Left ventricle myocardium superior (tissue), 1 donor: ENCODE results near the gene EXOC6B. TPM values are rescaled to one million over a fixed set of nuclear protein-coding genes. Genes with fewer than 3 reads are reported as not detected.

ENCODE experiments used
- ATAC-seq: fragments of 200-7000 bp; cut with Tn5 transposase; one replicate; pipeline ENCODE4 v1.9.1; 2020; ENCODE audit warnings: mild to moderate bottlenecking, moderate library complexity
- DNase-seq: peaks from one replicate; pipeline ENCODE4 v3.0.0-alpha.2; 2020
- intact Hi-C: fragments of 100-400 bp; cut with micrococcal nuclease; formaldehyde crosslinking; loops from one replicate; pipeline ENCODE4 v1.11.0; 2022
- total RNA-seq: library from RNA; stranded (reverse); fragmentation: NEBNext Ultra II Directional; extraction: Animal tissue kit (Norgen Biotek cat#: 25700); gene quantifications from one replicate; pipeline ENCODE4 v1.2.1, GENCODE V29; 2021
- donor health status: DM: no; HTN: yes; CAD: no; lungs with severe emphysema.

EXOC6B gene
- total RNA-seq, 1 donor from 2014 or later, result 122 TPM

DNA sequence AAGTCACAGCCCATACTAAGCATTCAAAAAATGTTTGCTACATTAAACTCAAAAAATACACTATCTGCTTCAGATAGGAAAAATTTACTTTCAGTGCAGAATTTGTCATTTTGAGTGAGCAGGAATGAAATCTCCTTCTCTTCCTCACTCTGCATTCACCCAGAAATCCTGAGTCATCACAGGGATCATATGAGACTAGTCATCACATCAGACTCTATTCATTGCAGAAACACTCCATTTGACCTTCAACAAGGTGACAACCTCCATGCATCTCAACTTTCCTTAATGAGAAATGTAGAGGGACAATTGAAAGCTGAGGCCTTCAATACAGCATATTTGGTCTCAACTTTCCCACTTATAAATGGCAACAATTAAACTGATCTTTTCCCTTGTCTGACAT is 547.8 kb downstream of the EXOC6B start:
- intact Hi-C loops, result no loop called here
- DNase-seq (no peak), ATAC-seq (peak; percentile 27)

DNA sequence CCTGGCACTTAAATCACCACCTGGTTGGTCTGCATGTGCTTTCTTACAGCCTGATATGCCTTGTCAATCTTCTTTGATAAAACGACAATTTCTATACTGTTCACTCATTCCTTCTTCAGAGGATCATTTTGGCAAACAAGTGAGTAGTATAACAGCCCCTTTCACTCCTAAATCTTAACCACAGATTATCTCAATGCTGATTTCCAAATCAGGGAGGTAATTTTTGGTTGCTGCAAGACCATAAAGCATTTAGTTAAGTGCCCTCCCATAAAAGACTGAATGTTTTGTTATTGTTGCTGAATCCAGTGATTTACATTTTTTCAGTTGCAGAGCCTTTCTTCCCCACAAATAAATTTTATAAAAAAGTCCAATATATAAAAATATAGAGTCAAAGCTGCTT is 549.0 kb downstream of the EXOC6B start:
- no peak for DNase-seq
- no peak for ATAC-seq
- intact Hi-C loops, result no loop called here

GRCh38 chr2:72276356-72276755 is 549.5 kb downstream of the EXOC6B start:
- intact Hi-C loops, result no loop called here
- DNase-seq (no peak), ATAC-seq (no peak)

GRCh38 chr2:72275084-72275483 is 550.7 kb downstream of the EXOC6B start:
- ATAC-seq (no peak), DNase-seq (no peak)
- intact Hi-C loops, result no loop called here

DNA sequence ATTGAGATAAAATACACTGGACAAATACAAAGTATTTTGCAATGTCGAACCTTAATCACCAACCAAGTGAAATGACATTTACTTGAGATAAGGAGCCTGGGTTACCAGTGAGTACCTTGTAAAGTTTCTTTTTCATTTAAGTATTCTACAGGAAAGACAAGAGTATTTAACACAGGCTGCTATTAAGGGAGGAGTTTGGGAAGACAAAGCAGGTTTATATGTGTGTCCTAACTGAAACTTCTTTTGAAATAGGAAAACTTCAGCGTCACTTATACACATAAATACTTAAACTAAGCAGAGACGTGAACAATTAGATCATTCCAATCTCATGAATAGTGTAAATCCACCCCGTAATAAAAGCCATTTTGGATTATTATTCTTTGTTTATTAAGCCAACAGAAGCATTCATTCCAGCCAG is 551.4 kb downstream of the EXOC6B start:
- DNase-seq (no peak), ATAC-seq (no peak)
- intact Hi-C loops, result no loop called here

DNA sequence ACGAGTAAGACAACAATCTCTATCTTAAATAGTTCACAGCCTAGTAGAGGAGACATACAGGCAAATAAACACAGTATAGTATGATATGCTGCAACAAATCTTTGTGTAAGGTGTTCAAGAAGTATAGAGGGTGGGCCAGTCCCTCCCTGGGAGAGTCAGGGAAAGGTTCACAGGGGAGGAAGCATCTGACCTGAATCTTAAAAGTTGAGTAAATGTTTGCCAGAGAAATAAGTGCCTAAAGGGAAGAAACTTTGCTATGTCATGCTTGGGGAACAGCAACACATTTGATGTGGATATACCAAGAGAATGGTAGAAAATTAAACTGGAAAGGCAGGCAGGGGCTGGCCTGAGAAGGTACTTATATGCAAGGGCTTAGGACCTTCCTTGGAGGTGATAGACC is 552.4 kb downstream of the EXOC6B start:
- intact Hi-C loops, result no loop called here
- ATAC-seq (no peak), DNase-seq (no peak)

GRCh38 chr2:72271766-72272641 is 553.8 kb downstream of the EXOC6B start:
- peak; percentile 39 for ATAC-seq
- no peak for DNase-seq
- intact Hi-C loops, result no loop called here

DNA sequence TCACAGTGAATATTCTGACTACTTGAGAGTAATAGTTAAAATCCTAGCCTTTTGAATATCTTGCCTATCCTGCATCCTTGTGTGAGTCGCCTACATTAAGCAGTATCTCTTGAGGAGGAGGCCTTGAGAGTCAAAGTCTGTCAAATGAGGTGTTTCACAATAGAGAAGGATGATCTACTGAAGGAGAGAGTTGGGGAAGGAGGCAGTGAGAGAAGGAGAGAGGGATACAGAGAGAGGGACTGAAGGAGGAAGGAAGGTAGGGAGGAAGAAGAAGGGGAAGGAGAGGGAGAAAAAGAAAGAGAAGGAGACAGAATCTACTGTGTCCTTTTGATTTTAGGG is 554.6 kb downstream of the EXOC6B start:
- ATAC-seq (no peak), DNase-seq (no peak)
- intact Hi-C loops, result no loop called here

- intact Hi-C loops, result no loop called here
- DNase-seq, result no peak
- ATAC-seq, result no peak
Measured at GRCh38 chr2:72270556-72271275, 555.1 kb downstream of the EXOC6B start.

GRCh38 chr2:72263776-72264060 is 562.1 kb downstream of the EXOC6B start:
- intact Hi-C loops, result no loop called here
- DNase-seq, result peak; percentile 32
- peak; percentile 77 for ATAC-seq

- peak; percentile 83 for ATAC-seq
- intact Hi-C loops, result no loop called here
- no peak for DNase-seq
Measured at GRCh38 chr2:72263043-72263775, 562.6 kb downstream of the EXOC6B start.

- no peak for ATAC-seq
- DNase-seq, result no peak
- intact Hi-C loops, result no loop called here
Measured at GRCh38 chr2:72261076-72261475, 564.8 kb downstream of the EXOC6B start.

DNA sequence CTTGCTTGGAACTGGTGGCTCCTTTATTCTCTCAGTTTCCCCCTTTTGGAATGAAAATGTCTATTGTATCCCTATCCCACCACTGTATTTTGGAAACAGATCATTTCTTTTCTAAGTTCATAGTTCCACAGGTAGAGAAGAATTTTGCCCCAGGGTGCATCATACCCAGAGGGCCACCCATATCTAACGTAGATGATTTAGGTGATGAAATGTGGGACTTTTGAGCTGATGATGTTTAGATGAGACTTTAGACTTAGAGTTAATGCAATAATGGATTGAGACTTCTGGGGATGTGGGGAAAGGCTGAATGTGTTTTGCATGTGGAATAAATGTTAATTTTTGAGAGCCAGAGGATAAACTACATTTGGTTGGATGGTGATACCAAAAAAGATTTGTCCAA is 570.3 kb downstream of the EXOC6B start:
- DNase-seq (no peak), ATAC-seq (no peak)
- intact Hi-C loops, result no loop called here

GRCh38 chr2:72254831-72255451 is 570.9 kb downstream of the EXOC6B start:
- intact Hi-C loops, result no loop called here
- DNase-seq (no peak), ATAC-seq (no peak)

GRCh38 chr2:72238311-72238710 is 587.5 kb downstream of the EXOC6B start:
- no peak for ATAC-seq
- intact Hi-C loops, result no loop called here

DNA sequence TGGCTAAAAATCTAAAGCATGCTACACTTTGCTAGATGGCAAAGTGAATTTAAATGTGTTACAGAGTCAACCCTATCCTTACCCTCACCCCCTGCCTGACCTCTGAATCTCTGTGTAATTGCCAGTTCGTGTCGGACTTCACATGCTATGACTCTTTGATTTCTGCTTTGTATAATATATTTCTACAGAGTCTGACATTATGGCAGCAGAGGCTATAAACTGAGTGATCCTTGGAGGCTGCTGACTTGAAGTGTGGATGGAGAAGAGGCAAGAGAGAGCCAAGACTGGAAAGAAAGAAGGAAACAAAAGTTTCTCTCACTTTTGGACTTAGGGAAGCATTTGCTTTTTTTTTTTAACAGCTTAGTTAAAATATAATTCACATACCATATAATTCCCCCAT is 588.3 kb downstream of the EXOC6B start:
- intact Hi-C loops, result no loop called here
- DNase-seq (no peak), ATAC-seq (no peak)

More at GRCh38 chr2:72238311-72238710, 587.5 kb downstream of the EXOC6B start:
- no peak for DNase-seq

DNA sequence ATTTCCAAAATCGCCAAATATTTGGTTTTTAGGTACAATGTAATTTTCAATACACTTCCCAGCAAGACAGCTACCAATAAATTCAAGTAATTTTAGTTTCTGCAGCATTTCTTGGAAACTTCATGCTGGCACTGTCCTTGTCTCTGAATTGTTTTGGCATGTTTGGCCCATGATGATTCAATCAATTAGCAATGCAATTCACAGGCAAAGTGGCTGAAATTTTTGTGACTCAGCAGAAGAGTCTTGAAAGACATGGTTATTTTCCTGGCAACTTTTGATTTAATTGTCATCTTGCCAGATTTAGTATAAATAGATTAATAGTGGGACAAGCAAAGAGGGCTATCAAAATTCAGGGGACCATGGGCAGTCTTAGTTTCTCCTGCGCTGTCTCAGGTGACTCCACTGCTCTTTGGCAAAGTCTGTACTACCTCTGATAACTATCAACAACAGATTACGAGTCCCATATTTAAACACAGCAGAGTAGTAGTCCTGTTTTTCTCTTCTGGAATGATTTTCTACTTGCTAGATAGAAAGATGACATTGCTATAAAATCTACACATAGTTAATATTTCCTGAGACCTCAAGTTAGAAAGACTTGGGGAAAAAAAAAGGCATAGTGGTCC is 589.3 kb downstream of the EXOC6B start:
- intact Hi-C loops, result no loop called here
- ATAC-seq (no peak), DNase-seq (no peak)

DNA sequence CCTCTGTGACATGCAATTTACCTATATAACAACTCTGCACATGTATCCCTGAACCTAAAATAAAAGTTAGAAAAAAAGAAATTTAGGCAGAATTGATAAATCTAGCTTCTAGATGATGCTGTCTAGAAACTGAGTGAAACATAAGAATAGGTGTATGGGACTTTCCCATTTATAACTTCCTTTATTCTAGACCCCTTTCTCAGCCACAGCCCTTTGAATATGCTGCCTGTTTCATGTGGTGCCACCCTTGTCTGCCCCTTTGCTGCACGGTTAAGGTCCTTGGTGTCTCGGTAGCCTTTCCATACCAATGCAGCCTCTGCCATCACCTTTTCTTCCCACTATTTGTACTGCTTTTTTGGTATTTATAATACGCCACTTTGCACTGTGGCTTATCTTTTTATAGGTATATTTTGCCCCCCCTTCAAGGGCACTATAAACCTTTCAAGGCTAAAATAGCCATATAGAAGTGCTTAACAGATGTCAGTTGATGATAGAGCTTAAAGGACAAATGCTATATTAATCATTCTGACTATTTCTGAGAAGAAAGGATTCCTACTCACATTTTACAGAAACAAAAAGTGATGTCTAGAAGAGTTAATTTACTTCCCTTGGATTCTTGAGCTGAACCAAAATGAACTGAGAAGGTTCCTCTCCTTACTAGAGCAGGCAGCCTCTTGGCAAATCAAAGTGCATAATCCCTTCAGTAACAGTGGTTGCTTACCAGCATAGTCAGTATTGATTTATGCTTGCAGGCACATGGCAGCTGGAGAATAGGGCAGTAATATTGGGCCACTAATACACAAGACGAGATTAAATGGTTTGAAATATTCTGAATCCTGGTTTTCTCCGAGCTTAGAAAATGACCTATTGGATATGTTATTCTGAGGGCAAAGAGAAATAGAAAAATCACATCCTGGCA is 590.1 kb downstream of the EXOC6B start:
- intact Hi-C loops, result no loop called here
- ATAC-seq (no peak), DNase-seq (no peak)
